ENCODE results near the gene FLT1.

- TF ChIP-seq CTCF (IDR thresholded peaks at IDR 0.05): no peak
- TF ChIP-seq ZFX (IDR thresholded peaks at IDR 0.05; ENCODE audit: borderline replicate concordance): no peak
These were observed 137.6 kb downstream of the FLT1 start for GRCh38 chr13:28357247-28357825.

All from 22Rv1 (cell line).